GM19372 (cell line): ENCODE measurements around the gene EARS2.
"Not testable (repeated sequence)": the region's sequence is repeated elsewhere in the genome, so short reads cannot be mapped to it uniquely, and the experiment has no call there.

Experiments used
- ATAC-seq: cut with Tn5 transposase; IDR thresholded peaks from one replicate; pipeline ENCODE4 v1.9.1; 2021; ENCODE audit warnings: mild to moderate bottlenecking, low read depth, moderate library complexity; ENCODE audit not compliant: unreplicated experiment

The EARS2 gene

DNA sequence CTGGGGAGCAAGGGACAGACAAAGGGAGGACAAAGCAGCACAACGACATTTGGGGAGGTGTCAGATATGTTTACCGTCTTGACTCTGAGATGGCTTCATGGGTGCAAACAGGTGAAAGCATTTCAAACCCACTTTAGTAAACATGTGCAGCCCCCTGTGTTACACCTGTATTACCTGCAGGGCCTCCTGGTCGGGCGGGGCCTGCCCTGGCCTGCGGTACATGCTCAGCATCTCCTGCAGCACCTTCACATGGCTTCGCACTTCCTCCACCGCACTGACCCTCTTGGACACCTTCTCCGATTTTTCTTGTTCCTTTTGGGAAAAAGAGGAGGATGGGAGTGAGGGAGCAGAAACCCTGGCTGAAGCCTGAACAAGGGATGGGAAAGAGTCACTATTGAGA is 71.3 kb downstream of the EARS2 start:
- ATAC-seq: no peak

GRCh38 chr16:23485257-23485614 is 71.9 kb downstream of the EARS2 start:
- ATAC-seq: no peak

DNA sequence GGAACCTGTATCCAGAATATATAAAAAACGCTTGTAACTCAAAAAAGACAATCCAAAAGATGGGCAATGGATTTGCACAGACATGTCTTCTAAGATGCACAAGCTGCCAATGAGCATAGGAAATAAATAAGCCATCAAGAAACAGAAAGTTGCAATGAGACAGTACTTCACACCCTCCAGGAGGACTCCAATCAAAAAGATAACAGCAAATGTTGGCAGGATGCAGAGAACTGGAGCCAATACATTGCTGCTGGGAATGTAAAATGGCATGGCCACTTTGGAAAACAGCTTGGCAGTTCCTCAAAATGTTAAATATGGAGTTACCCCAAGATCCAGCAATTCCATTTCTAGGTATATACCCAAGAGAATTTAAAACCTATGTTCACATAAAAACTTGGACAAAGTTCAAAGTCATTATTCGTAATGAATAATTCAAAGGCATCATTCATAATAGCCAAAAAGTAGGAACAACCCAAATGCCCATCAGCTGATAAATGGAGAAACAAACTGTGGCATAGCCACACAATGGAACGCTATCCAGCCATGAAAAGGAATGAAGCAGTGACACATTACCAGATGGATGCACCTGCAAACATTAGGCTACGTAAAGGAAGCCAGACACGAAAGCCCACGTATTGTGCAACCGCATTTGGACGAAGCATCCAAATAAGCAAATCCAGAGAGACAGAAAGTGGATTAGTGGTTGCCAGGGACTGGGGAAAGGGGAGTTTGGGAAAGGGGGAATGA is 72.5 kb downstream of the EARS2 start:
- no peak for ATAC-seq

- ATAC-seq: not testable (repeated sequence)
Observed at GRCh38 chr16:23483492-23483891, 73.7 kb downstream of the EARS2 start.

DNA sequence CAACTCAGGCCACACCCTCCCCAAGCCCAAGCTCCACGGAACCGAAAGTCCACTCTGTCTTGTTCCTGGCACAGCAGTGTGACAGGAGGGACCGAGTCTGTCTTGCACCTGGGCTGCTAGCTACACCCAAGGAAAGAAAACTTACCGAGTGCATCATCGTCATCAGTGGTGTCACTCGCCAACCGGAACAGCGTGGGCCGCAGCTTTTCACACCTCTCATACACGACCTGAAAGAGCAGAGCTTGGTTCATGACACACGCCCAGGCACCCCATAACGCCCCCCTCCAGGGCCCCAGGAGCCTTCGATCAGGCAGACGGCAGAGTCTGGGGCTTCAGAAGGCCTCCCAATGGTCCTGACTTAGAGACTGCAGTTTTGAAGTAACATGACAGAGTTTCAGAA is 74.4 kb downstream of the EARS2 start:
- peak; percentile 82 for ATAC-seq

DNA sequence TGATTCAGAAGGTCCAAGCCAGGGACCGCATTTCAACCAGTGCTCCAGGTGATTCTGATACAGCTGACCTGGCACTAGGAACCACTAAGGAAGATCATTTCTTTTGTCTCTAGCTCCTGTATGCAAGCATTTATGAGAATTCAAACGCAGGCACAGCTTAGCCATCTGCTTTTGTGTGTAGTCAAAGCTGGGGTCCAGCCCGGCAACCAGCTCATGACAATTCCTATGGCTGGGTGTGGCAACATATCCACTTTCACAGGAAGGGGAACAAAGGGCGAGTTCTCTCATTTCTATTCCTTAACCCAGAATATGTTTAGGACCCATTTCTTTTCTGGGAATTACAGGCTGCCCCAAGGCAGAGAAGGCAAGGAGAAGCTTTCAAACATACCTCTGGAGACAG is 76.9 kb downstream of the EARS2 start:
- ATAC-seq: no peak

DNA sequence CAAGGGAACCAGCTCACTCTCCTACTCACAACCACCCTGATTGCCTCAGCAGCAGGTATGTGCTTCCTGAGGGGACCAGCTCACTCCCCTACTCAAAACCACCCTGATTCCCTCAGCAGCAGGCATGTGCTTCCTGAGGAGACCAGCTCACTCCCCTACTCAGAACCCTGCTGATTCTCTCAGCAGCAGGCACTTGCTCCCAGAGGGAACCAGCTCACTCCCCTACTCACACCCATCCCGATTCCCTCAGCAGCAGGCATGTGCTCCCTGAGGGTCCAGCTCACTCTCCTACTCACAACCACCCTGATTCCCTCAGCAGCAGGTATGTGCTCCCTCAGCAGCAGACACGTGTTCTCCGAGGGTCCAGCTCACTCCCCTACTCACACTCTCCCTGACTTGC is 78.0 kb downstream of the EARS2 start:
- ATAC-seq: no peak

GRCh38 chr16:23478566-23478965 is 78.6 kb downstream of the EARS2 start:
- no peak for ATAC-seq

GRCh38 chr16:23476289-23476688 is 80.9 kb downstream of the EARS2 start:
- no peak for ATAC-seq
